ENCODE data around the gene EYA2. TPM values are rescaled to one million over a fixed set of nuclear protein-coding genes. Genes with fewer than 3 reads are reported as not detected.

The EYA2 gene
- total and polyA plus RNA-seq, 2 donors (not counting 3 experiments of a cell fraction or from before 2014, with no cell fraction given) = not detected

DNA sequence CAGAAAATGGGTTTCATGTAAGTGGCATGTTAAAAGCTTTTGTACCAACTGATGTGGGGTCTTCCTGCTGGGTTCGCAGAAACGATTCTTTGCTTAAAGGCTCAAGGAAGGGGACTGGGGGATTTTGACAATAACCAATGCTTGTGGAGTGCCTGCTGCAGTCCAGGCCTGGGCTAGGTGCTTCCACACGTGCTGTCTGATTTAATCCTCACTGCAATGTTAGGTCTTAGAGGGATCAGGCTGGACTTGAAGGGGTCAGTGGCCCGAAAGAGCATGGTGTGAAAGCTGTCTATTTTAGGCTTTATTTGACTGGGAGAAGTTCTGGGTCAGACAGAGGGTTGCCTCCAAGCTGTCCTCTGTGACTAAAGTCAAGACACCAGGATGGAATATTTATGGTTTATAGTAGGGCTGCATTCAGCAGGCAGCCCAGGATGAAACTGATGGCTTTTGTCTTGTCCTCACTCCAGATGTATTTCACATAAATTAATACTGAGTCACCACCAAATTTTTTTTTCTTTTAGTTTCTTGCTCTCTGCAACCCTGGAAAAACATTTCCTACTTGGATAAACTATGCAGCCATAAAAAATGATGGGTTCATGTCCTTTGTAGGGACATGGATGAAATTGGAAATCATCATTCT lies 242.7 kb downstream of the EYA2 start:
- no peak overlapping the region for H3K4me2 ChIP-seq (ENCODE audit: insufficient read depth, low read length)
- no peak for DNase-seq (ENCODE audit: low read depth, low spot score)
- H3K27me3 ChIP-seq (ENCODE audit: control insufficient read depth in 2 of 2, insufficient read depth in 2 of 2, low read length in 2 of 2) = no peaks in the 10 kb centered on the region
- no peaks in the 10 kb centered on the region for H3K36me3 ChIP-seq (ENCODE audit: control insufficient read depth in 2 of 2, extremely low read depth in 1 of 2, insufficient read depth in 2 of 2, low read length in 2 of 2)
- dilution Hi-C loops (cut with MboI; ENCODE audit: extremely low pct_ligation_motif_present, low sequenced_read_pairs) = no loop called here
- H4K20me1 ChIP-seq (replicated peaks; ENCODE audit: control insufficient read depth, extremely low read depth, insufficient read depth, low read length) = no peaks in the 10 kb centered on the region
- no peak overlapping the region for H2AFZ ChIP-seq (ENCODE audit: low read depth, low read length)
- H3K9me1 ChIP-seq (replicated peaks; ENCODE audit: control insufficient read depth, extremely low read depth, insufficient read depth, low read length) = no peaks in the 10 kb centered on the region
- intact Hi-C loops (cut with micrococcal nuclease) = no loop called here
- no peak overlapping the region for H3K27ac ChIP-seq (ENCODE audit: insufficient read depth, low read depth, low read length)
- no TSS peak for BruUV-seq (replicated peaks)
- H3K79me2 ChIP-seq (ENCODE audit: control insufficient read depth, insufficient read depth, low read length) = no peaks in the 10 kb centered on the region
- no peaks in the 10 kb centered on the region for H3K9me3 ChIP-seq (replicated peaks; ENCODE audit: control insufficient read depth, insufficient read depth, low read length)
- no peak overlapping the region for H3K4me3 ChIP-seq (replicated peaks in 1 of 3; ENCODE audit: insufficient read depth in 1 of 3, low read depth in 1 of 3, low read length in 3 of 3)
- FAIRE-seq = no peak
- POLR2A ChIA-PET = no interaction called here
- TF ChIP-seq MYC (IDR thresholded peaks at IDR 0.05; ENCODE audit: low read depth, low read length) (no peak), POLR2AphosphoS5 (IDR thresholded peaks at IDR 0.05; ENCODE audit: insufficient read depth, low read depth, low read length) (no peak), POLR2A (IDR thresholded peaks at IDR 0.05; ENCODE audit: low read depth, low read length) (no peak), JUN (IDR thresholded peaks at IDR 0.05; ENCODE audit: borderline replicate concordance, insufficient read depth, insufficient read length, low read depth) (no peak), EZH2 (IDR thresholded peaks at IDR 0.05; ENCODE audit: borderline replicate concordance, low read depth, low read length, severe bottlenecking) (no peak), FOS (IDR thresholded peaks at IDR 0.05; ENCODE audit: borderline replicate concordance, insufficient read depth, low read length) (no peak), GATA2 (IDR thresholded peaks at IDR 0.05; ENCODE audit: insufficient read depth, insufficient read length, low read depth, low read length) (no peak)
- TF ChIP-seq, protein P1, sequence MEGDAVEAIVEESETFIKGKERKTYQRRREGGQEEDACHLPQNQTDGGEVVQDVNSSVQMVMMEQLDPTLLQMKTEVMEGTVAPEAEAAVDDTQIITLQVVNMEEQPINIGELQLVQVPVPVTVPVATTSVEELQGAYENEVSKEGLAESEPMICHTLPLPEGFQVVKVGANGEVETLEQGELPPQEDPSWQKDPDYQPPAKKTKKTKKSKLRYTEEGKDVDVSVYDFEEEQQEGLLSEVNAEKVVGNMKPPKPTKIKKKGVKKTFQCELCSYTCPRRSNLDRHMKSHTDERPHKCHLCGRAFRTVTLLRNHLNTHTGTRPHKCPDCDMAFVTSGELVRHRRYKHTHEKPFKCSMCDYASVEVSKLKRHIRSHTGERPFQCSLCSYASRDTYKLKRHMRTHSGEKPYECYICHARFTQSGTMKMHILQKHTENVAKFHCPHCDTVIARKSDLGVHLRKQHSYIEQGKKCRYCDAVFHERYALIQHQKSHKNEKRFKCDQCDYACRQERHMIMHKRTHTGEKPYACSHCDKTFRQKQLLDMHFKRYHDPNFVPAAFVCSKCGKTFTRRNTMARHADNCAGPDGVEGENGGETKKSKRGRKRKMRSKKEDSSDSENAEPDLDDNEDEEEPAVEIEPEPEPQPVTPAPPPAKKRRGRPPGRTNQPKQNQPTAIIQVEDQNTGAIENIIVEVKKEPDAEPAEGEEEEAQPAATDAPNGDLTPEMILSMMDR (IDR thresholded peaks at IDR 0.05; ENCODE audit: extremely low read depth in 1 of 2, insufficient read depth in 1 of 2, low read depth in 1 of 2, low read length in 2 of 2) = no peak
- TF ChIP-seq, protein P2, sequence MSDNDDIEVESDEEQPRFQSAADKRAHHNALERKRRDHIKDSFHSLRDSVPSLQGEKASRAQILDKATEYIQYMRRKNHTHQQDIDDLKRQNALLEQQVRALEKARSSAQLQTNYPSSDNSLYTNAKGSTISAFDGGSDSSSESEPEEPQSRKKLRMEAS (IDR thresholded peaks at IDR 0.05; ENCODE audit: insufficient read depth, insufficient read length) = no peak
- no peaks in the 10 kb centered on the region for H3K4me1 ChIP-seq (ENCODE audit: control insufficient read depth, extremely low read depth, insufficient read depth, low read length)
- CTCF ChIA-PET = interaction anchor here (0.5 kb wide), 1 partner anchor 1081 kb away, joined by 3 read pairs; no protein-coding TSS in a partner anchor
- H3K9ac ChIP-seq (replicated peaks; ENCODE audit: extremely low read depth, insufficient read depth, low read length) = no peak overlapping the region

All from endothelial cell of umbilical vein (primary cell).